ENCODE measurements around the gene BCL11A. TPM values are rescaled to one million over a fixed set of nuclear protein-coding genes. Genes with fewer than 3 reads are reported as not detected.

Gene BCL11A
- total RNA-seq, 2 experiments from 2014 or later = 0.40 to 0.64 TPM

GRCh38 chr2:60497500-60497899, 56.0 kb downstream of the BCL11A start:
- Mint-ChIP-seq H3K36me3 (no peaks in the 10 kb centered on the region), H3K9me3 (no peaks in the 10 kb centered on the region), H3K27me3 (peaks cover 12% of the 10 kb centered on the region), H3K27ac (no peak overlapping the region), H3K4me1 (peaks cover 11% of the 10 kb centered on the region), H3K4me3 (no peak overlapping the region)
- POLR2A ChIA-PET = no interaction called here
- ATAC-seq (ENCODE audit: low read depth) (no peak), DNase-seq (no peak)

GRCh38 chr2:60496956-60497355, 56.5 kb downstream of the BCL11A start:
- Mint-ChIP-seq H3K4me3 (no peak overlapping the region), H3K27me3 (peaks cover 11% of the 10 kb centered on the region), H3K36me3 (no peaks in the 10 kb centered on the region), H3K9me3 (no peaks in the 10 kb centered on the region), H3K4me1 (peaks cover 11% of the 10 kb centered on the region), H3K27ac (no peak overlapping the region)
- DNase-seq (no peak), ATAC-seq (ENCODE audit: low read depth) (no peak)
- POLR2A ChIA-PET = no interaction called here

- H3K4me1 Mint-ChIP-seq = peaks cover 11% of the 10 kb centered on the region
- H3K27me3 Mint-ChIP-seq = peaks cover 11% of the 10 kb centered on the region
- no peak overlapping the region for H3K27ac Mint-ChIP-seq
- no peaks in the 10 kb centered on the region for H3K9me3 Mint-ChIP-seq
- no peak for ATAC-seq (ENCODE audit: low read depth)
- no peak overlapping the region for H3K4me3 Mint-ChIP-seq
- H3K36me3 Mint-ChIP-seq = no peaks in the 10 kb centered on the region
- no peak for DNase-seq
- POLR2A ChIA-PET = no interaction called here
These were observed 57.0 kb downstream of the BCL11A start for GRCh38 chr2:60496475-60496874.

GRCh38 chr2:60495041-60495625, 58.3 kb downstream of the BCL11A start:
- DNase-seq (no peak), ATAC-seq (ENCODE audit: low read depth) (no peak)
- Mint-ChIP-seq H3K27me3 (peaks cover 9% of the 10 kb centered on the region), H3K4me3 (no peak overlapping the region), H3K36me3 (no peaks in the 10 kb centered on the region), H3K9me3 (no peaks in the 10 kb centered on the region), H3K27ac (no peak overlapping the region), H3K4me1 (peaks cover 11% of the 10 kb centered on the region)
- POLR2A ChIA-PET = no interaction called here

GRCh38 chr2:60493804-60494387, 59.6 kb downstream of the BCL11A start:
- no peak for DNase-seq
- POLR2A ChIA-PET = no interaction called here
- no peaks in the 10 kb centered on the region for H3K9me3 Mint-ChIP-seq
- no peak overlapping the region for H3K27ac Mint-ChIP-seq
- ATAC-seq (ENCODE audit: low read depth) = no peak
- H3K4me3 Mint-ChIP-seq = no peak overlapping the region
- H3K4me1 Mint-ChIP-seq = peaks cover 8% of the 10 kb centered on the region
- H3K36me3 Mint-ChIP-seq = no peaks in the 10 kb centered on the region
- peaks cover 11% of the 10 kb centered on the region for H3K27me3 Mint-ChIP-seq

GRCh38 chr2:60492548-60492947, 60.9 kb downstream of the BCL11A start:
- Mint-ChIP-seq H3K4me1 (no peaks in the 10 kb centered on the region), H3K9me3 (no peaks in the 10 kb centered on the region), H3K4me3 (no peak overlapping the region), H3K27ac (no peak overlapping the region), H3K27me3 (peaks cover 13% of the 10 kb centered on the region), H3K36me3 (no peaks in the 10 kb centered on the region)
- POLR2A ChIA-PET = no interaction called here
- no peak for DNase-seq
- no peak for ATAC-seq (ENCODE audit: low read depth)

- Mint-ChIP-seq H3K9me3 (no peaks in the 10 kb centered on the region), H3K36me3 (no peaks in the 10 kb centered on the region), H3K4me1 (no peaks in the 10 kb centered on the region), H3K4me3 (no peak overlapping the region), H3K27me3 (peaks cover 15% of the 10 kb centered on the region), H3K27ac (no peak overlapping the region)
- POLR2A ChIA-PET = no interaction called here
- ATAC-seq (ENCODE audit: low read depth) (no peak), DNase-seq (no peak)
These were observed 62.6 kb downstream of the BCL11A start for GRCh38 chr2:60490848-60491247.

- Mint-ChIP-seq H3K36me3 (no peaks in the 10 kb centered on the region), H3K9me3 (no peaks in the 10 kb centered on the region), H3K4me1 (no peaks in the 10 kb centered on the region), H3K27me3 (peaks cover 16% of the 10 kb centered on the region), H3K27ac (no peak overlapping the region), H3K4me3 (no peak overlapping the region)
- ATAC-seq (ENCODE audit: low read depth) (no peak), DNase-seq (no peak)
- POLR2A ChIA-PET = no interaction called here
These were observed 63.0 kb downstream of the BCL11A start for GRCh38 chr2:60490441-60490840.

GRCh38 chr2:60489289-60489688, 64.2 kb downstream of the BCL11A start:
- Mint-ChIP-seq H3K9me3 (no peaks in the 10 kb centered on the region), H3K4me1 (peaks cover 2% of the 10 kb centered on the region), H3K27me3 (peaks cover 19% of the 10 kb centered on the region), H3K27ac (no peak overlapping the region), H3K36me3 (no peaks in the 10 kb centered on the region), H3K4me3 (no peak overlapping the region)
- no peak for DNase-seq
- POLR2A ChIA-PET = no interaction called here
- no peak for ATAC-seq (ENCODE audit: low read depth)

- Mint-ChIP-seq H3K36me3 (no peaks in the 10 kb centered on the region), H3K9me3 (no peaks in the 10 kb centered on the region), H3K27ac (no peak overlapping the region), H3K4me1 (peaks cover 4% of the 10 kb centered on the region), H3K4me3 (no peak overlapping the region), H3K27me3 (peaks cover 24% of the 10 kb centered on the region)
- ATAC-seq (ENCODE audit: low read depth) (no peak), DNase-seq (no peak)
- POLR2A ChIA-PET = no interaction called here
These were observed 65.2 kb downstream of the BCL11A start for GRCh38 chr2:60488291-60488690.

GRCh38 chr2:60487174-60487573, 66.3 kb downstream of the BCL11A start:
- peaks cover 27% of the 10 kb centered on the region for H3K27me3 Mint-ChIP-seq
- ATAC-seq (ENCODE audit: low read depth) (no peak), DNase-seq (no peak)
- H3K9me3 Mint-ChIP-seq = no peaks in the 10 kb centered on the region
- H3K27ac Mint-ChIP-seq = no peak overlapping the region
- H3K4me1 Mint-ChIP-seq = peaks cover 4% of the 10 kb centered on the region
- no peaks in the 10 kb centered on the region for H3K36me3 Mint-ChIP-seq
- POLR2A ChIA-PET = no interaction called here
- H3K4me3 Mint-ChIP-seq = no peak overlapping the region

GRCh38 chr2:60486551-60486950, 66.9 kb downstream of the BCL11A start:
- ATAC-seq (ENCODE audit: low read depth) (no peak), DNase-seq (no peak)
- Mint-ChIP-seq H3K27ac (no peak overlapping the region), H3K4me3 (no peak overlapping the region), H3K4me1 (peaks cover 8% of the 10 kb centered on the region), H3K27me3 (peaks cover 31% of the 10 kb centered on the region), H3K9me3 (no peaks in the 10 kb centered on the region), H3K36me3 (no peaks in the 10 kb centered on the region)
- POLR2A ChIA-PET = no interaction called here

- Mint-ChIP-seq H3K4me3 (no peak overlapping the region), H3K27ac (no peak overlapping the region), H3K9me3 (no peaks in the 10 kb centered on the region), H3K4me1 (peaks cover 8% of the 10 kb centered on the region), H3K27me3 (peaks cover 31% of the 10 kb centered on the region), H3K36me3 (no peaks in the 10 kb centered on the region)
- POLR2A ChIA-PET = no interaction called here
- ATAC-seq (ENCODE audit: low read depth) (no peak), DNase-seq (no peak)
These were observed 67.4 kb downstream of the BCL11A start for GRCh38 chr2:60486067-60486466.

- POLR2A ChIA-PET = no interaction called here
- Mint-ChIP-seq H3K36me3 (no peaks in the 10 kb centered on the region), H3K9me3 (no peaks in the 10 kb centered on the region)
These were observed 67.9 kb downstream of the BCL11A start for GRCh38 chr2:60485550-60485949.

GRCh38 chr2:60485055-60485454, 68.4 kb downstream of the BCL11A start:
- Mint-ChIP-seq H3K4me1 (peaks cover 8% of the 10 kb centered on the region), H3K9me3 (no peaks in the 10 kb centered on the region), H3K4me3 (no peak overlapping the region), H3K36me3 (no peaks in the 10 kb centered on the region), H3K27ac (no peak overlapping the region), H3K27me3 (peaks cover 31% of the 10 kb centered on the region)
- no peak for ATAC-seq (ENCODE audit: low read depth)
- DNase-seq = no peak
- POLR2A ChIA-PET = no interaction called here

More at GRCh38 chr2:60485550-60485949, 67.9 kb downstream of the BCL11A start:
- no peak overlapping the region for H3K4me3 Mint-ChIP-seq
- peaks cover 8% of the 10 kb centered on the region for H3K4me1 Mint-ChIP-seq
- H3K27me3 Mint-ChIP-seq = peaks cover 31% of the 10 kb centered on the region
- ATAC-seq (ENCODE audit: low read depth) (no peak), DNase-seq (no peak)
- no peak overlapping the region for H3K27ac Mint-ChIP-seq
